GM12892 (cell line): ENCODE measurements around the gene WDR70.

Experiments
- POLR2A ChIP-seq: IDR thresholded peaks from 2 replicates; pipeline ENCODE4 v1.6.1; 2011; ENCODE audit warnings: low read depth, low read length, control low read depth
- POLR2AphosphoS5 ChIP-seq: IDR thresholded peaks from 2 replicates; pipeline ENCODE4 v1.6.1; 2011; ENCODE audit warnings: low read depth, low read length, control low read depth
- TAF1 ChIP-seq: IDR thresholded peaks from 2 replicates; pipeline ENCODE4 v1.6.1; 2011; ENCODE audit warnings: low read depth, mild to moderate bottlenecking, control low read depth, low read length, borderline replicate concordance

GRCh38 chr5:37557734-37558293, 178.7 kb downstream of the WDR70 start:
- TF ChIP-seq POLR2A (no peak), POLR2AphosphoS5 (no peak), TAF1 (no peak)
